Measurements from ENCODE around the gene SLC5A12. TPM values are rescaled to one million over a fixed set of nuclear protein-coding genes. Genes with fewer than 3 reads are reported as not detected.

The SLC5A12 gene
- total RNA-seq, 2 donors from 2014 or later: not detected

DNA sequence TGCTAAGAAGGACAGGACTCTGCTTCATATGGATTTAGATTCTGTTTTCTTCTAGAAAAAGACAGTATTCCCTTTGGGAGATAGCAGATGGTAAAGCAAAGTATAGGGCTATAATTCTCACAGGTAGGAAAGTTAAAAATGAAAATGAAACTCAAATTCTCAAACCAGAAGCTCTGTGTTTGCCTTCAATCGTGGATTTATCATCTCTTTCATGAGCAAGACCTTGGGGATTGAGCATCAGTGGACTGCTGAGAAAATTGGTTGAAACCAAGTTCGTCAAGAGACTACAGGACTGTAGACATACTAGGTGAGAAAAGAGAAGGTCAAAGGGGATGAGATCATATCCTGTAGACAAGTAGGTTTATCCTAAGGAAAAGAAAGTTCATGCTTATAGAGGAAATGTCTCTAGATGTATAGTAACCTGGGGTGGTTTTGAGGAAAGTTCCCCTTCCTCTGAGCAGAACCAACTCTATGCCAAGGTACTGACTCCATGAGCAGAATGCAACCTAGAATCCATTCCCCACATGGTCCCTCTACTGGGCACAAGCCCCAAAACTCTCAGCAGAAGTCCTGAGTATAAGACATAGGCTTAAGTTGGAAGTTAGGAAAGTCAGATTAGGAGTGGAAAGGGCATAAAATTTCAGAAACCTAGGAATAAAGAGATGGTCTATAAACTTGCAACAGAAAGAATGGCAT is 46.5 kb downstream of the SLC5A12 start:
- Histone ChIP-seq H3K36me3 (no peaks in the 10 kb centered on the region), H3K27ac (no peak overlapping the region), H3K4me3 (no peak overlapping the region), H3K9me3 (no peaks in the 10 kb centered on the region), H3K27me3 (replicated peaks; ENCODE audit: insufficient read depth) (no peaks in the 10 kb centered on the region), H3K4me1 (replicated peaks) (no peaks in the 10 kb centered on the region)
- DNase-seq (ENCODE audit: low spot score): no peak
- TF ChIP-seq POLR2AphosphoS5 (IDR thresholded peaks at IDR 0.05): no peak
- TF ChIP-seq, protein P1, sequence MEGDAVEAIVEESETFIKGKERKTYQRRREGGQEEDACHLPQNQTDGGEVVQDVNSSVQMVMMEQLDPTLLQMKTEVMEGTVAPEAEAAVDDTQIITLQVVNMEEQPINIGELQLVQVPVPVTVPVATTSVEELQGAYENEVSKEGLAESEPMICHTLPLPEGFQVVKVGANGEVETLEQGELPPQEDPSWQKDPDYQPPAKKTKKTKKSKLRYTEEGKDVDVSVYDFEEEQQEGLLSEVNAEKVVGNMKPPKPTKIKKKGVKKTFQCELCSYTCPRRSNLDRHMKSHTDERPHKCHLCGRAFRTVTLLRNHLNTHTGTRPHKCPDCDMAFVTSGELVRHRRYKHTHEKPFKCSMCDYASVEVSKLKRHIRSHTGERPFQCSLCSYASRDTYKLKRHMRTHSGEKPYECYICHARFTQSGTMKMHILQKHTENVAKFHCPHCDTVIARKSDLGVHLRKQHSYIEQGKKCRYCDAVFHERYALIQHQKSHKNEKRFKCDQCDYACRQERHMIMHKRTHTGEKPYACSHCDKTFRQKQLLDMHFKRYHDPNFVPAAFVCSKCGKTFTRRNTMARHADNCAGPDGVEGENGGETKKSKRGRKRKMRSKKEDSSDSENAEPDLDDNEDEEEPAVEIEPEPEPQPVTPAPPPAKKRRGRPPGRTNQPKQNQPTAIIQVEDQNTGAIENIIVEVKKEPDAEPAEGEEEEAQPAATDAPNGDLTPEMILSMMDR (IDR thresholded peaks at IDR 0.05): no peak
- TF ChIP-seq POLR2A (IDR thresholded peaks at IDR 0.05): no peak
- 69% methylated on average over 2 of the region's 2 CpGs for WGBS
- intact Hi-C loops (cut with DNase I): no loop called here

DNA sequence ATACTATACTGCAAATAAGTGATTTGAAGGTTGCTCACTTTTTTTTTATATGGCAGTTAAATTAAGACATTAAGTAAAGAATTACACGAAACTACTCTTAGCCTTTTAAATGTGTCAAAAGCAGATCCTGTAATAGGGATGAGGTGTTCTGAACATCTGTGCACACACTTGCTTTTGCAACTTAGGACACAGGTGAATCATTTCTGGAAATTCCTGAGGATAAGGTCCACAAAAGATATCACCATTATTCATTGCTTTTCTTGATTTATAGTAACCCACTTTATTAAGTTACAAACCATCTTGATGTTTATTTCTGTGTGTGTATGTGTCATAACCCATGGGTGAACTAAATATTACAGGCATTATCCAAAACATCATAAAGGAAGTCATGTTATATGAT is 55.9 kb downstream of the SLC5A12 start:
- H3K36me3 ChIP-seq: no peaks in the 10 kb centered on the region
- no peak for TF ChIP-seq POLR2A (IDR thresholded peaks at IDR 0.05)
- TF ChIP-seq, protein P1 (IDR thresholded peaks at IDR 0.05): no peak
- TF ChIP-seq POLR2AphosphoS5 (IDR thresholded peaks at IDR 0.05): no peak
- no peak overlapping the region for H3K27ac ChIP-seq
- H3K27me3 ChIP-seq (replicated peaks; ENCODE audit: insufficient read depth): no peaks in the 10 kb centered on the region
- DNase-seq (ENCODE audit: low spot score): no peak
- 47% methylated on average over 1 of the region's 1 CpG for WGBS
- intact Hi-C loops (cut with DNase I): no loop called here
- H3K4me1 ChIP-seq (replicated peaks): no peaks in the 10 kb centered on the region
- no peak overlapping the region for H3K4me3 ChIP-seq
- no peaks in the 10 kb centered on the region for H3K9me3 ChIP-seq

DNA sequence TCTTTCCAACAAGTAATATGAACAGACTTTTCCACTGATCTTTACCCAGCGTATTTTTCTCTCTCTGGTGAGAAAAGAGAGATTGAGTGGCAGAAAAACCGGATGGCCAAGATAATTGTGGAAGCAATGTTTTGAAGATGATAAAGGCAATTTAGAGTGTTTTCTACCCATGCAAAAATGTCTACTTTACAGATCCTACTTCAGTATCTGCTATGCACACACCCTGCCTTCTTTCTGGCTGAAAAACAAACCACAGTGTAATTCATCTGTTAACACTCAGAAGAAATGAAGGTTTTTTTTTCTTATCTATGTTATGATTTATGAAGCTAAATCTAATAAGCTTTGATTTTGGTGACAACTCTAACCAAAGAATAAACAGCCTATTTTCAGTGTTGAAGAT is 56.8 kb downstream of the SLC5A12 start:
- Histone ChIP-seq H3K9me3 (no peaks in the 10 kb centered on the region), H3K4me1 (replicated peaks) (no peaks in the 10 kb centered on the region), H3K27ac (no peak overlapping the region), H3K27me3 (replicated peaks; ENCODE audit: insufficient read depth) (no peaks in the 10 kb centered on the region), H3K36me3 (no peaks in the 10 kb centered on the region), H3K4me3 (no peak overlapping the region)
- TF ChIP-seq, protein P1 (IDR thresholded peaks at IDR 0.05): no peak
- TF ChIP-seq POLR2AphosphoS5 (IDR thresholded peaks at IDR 0.05) (no peak), POLR2A (IDR thresholded peaks at IDR 0.05) (no peak)
- intact Hi-C loops (cut with DNase I): no loop called here
- DNase-seq (ENCODE audit: low spot score): no peak
- WGBS: 57% methylated on average over 2 of the region's 2 CpGs

DNA sequence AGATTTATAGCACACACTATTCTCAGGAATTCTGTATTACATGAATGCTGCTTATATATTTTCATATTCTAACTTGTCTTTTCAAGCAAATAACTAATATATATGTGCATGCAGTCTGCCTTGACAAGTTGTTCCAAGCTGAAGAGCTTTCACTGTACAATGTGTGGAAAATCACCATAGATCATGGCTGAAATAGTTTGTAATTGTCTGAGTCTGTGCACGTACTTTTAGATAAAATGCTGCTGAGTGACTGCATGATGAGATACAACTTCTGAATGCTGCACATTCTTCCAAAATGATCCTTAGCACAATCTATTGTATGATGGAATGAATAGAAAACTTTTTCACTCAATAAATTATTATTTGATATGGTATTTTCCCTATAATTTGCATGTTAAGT is 58.9 kb downstream of the SLC5A12 start:
- no peak overlapping the region for H3K4me3 ChIP-seq
- no peaks in the 10 kb centered on the region for H3K9me3 ChIP-seq
- intact Hi-C loops (cut with DNase I): no loop called here
- H3K27me3 ChIP-seq (replicated peaks; ENCODE audit: insufficient read depth): no peaks in the 10 kb centered on the region
- DNase-seq (ENCODE audit: low spot score): no peak
- 90% methylated on average over 1 of the region's 1 CpG for WGBS
- no peak for TF ChIP-seq POLR2AphosphoS5 (IDR thresholded peaks at IDR 0.05)
- TF ChIP-seq POLR2A (IDR thresholded peaks at IDR 0.05): no peak
- TF ChIP-seq, protein P1 (IDR thresholded peaks at IDR 0.05): no peak
- H3K36me3 ChIP-seq: no peaks in the 10 kb centered on the region
- H3K4me1 ChIP-seq (replicated peaks): no peaks in the 10 kb centered on the region
- no peak overlapping the region for H3K27ac ChIP-seq

DNA sequence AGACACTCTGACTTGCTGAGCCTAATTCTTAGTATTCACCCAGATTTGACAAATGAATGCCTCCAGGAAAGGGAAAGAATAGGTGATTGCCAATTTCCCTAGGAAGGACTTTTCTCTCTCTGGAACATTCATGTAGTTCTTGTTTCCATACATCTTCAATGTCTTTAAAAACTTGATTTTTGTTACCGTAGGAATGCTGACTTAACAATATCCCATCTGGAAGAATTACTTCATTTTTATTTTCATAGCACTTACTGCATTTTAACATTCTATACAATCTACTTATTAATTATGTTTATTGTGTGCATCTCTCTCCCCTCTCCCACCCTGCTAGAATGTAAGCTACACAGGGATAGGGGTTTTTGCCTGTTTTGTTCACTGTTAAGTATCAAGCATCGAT is 66.6 kb downstream of the SLC5A12 start:
- H3K27ac ChIP-seq: no peak overlapping the region
- no peaks in the 10 kb centered on the region for H3K4me1 ChIP-seq (replicated peaks)
- H3K36me3 ChIP-seq: no peaks in the 10 kb centered on the region
- H3K9me3 ChIP-seq: no peaks in the 10 kb centered on the region
- WGBS: 91% methylated on average over 2 of the region's 2 CpGs
- no peaks in the 10 kb centered on the region for H3K27me3 ChIP-seq (replicated peaks; ENCODE audit: insufficient read depth)
- no peak overlapping the region for H3K4me3 ChIP-seq
- no peak for DNase-seq (ENCODE audit: low spot score)
- TF ChIP-seq, protein P1 (IDR thresholded peaks at IDR 0.05): no peak
- TF ChIP-seq POLR2AphosphoS5 (IDR thresholded peaks at IDR 0.05): no peak
- TF ChIP-seq POLR2A (IDR thresholded peaks at IDR 0.05): no peak
- intact Hi-C loops (cut with DNase I): no loop called here

All from prostate gland (tissue), 2 donors.